Activated naive CD4-positive, alpha-beta T cell treated with anti-CD3 and anti-CD28 coated beads, Interleukin-2, amount 10 ng/mL, durations not matched to agents 7 days and 5 days (primary cell): Measurements from ENCODE around the gene KRT14.
"Not testable (repeated sequence)": the region's sequence is repeated elsewhere in the genome, so short reads cannot be mapped to it uniquely, and the experiment has no call there.

Source experiments
- CTCF ChIA-PET: fragments of 350-600 bp; sonication (Branson Sonifier 250); formaldehyde crosslinking; loops from one replicate; lab custom pipeline; 2021; ENCODE audit warnings: antibody characterized with exemption; lab: Charles Lee
- DNase-seq: peaks from one replicate; pipeline ENCODE4 v3.0.0-alpha.2; 2020
- H3K27ac Mint-ChIP-seq: one replicate; pipeline ENCODE4 v1.8.0; 2021; ENCODE audit warnings: mild to moderate bottlenecking, moderate library complexity, mixed read lengths
- H3K27me3 Mint-ChIP-seq: one replicate; pipeline ENCODE4 v1.8.0; 2021; ENCODE audit warnings: mild to moderate bottlenecking, mixed read lengths
- H3K36me3 Mint-ChIP-seq: one replicate; pipeline ENCODE4 v1.8.0; 2021; ENCODE audit warnings: mixed read lengths
- H3K4me1 Mint-ChIP-seq: one replicate; pipeline ENCODE4 v1.8.0; 2021; ENCODE audit warnings: mixed read lengths
- H3K4me3 Mint-ChIP-seq: one replicate; pipeline ENCODE4 v1.8.0; 2021; ENCODE audit warnings: mild to moderate bottlenecking, moderate library complexity, mixed read lengths
- H3K9me3 Mint-ChIP-seq: one replicate; pipeline ENCODE4 v1.8.0; 2021; ENCODE audit warnings: mixed read lengths

KRT14 gene

GRCh38 chr17:41586863-41587495 is at the start of gene KRT14:
KRT14 (minus strand) TSS chr17:41586895; CDS start chr17:41586834, 61 bp downstream.
- Mint-ChIP-seq H3K36me3 (no peaks in the 10 kb centered on the region), H3K27me3 (peaks cover 36% of the 10 kb centered on the region), H3K4me1 (no peaks in the 10 kb centered on the region), H3K4me3 (no peak within 1 kb of the TSS), H3K9me3 (no peaks in the 10 kb centered on the region), H3K27ac (no peak within 1 kb of the TSS)
- CTCF ChIA-PET = no interaction called here
- no peak for DNase-seq

GRCh38 chr17:41635121-41636097 is 48.7 kb upstream of the KRT14 start:
- Mint-ChIP-seq H3K27me3 (no peaks in the 10 kb centered on the region), H3K27ac (no peak overlapping the region), H3K9me3 (no peaks in the 10 kb centered on the region), H3K4me1 (no peaks in the 10 kb centered on the region), H3K4me3 (no peak overlapping the region), H3K36me3 (no peaks in the 10 kb centered on the region)
- no peak for DNase-seq
- CTCF ChIA-PET = interaction anchor here (1.1 to 2.8 kb wide), 3 partner anchors 13 to 86 kb away, joined by 3 to 15 read pairs (median 3); no protein-coding TSS in a partner anchor

- CTCF ChIA-PET = interaction anchor here (0.8 to 1.2 kb wide), 2 partner anchors 14 to 85 kb away, joined by 3 to 4 read pairs; no protein-coding TSS in a partner anchor
- H3K4me3 Mint-ChIP-seq = no peak overlapping the region
- H3K27me3 Mint-ChIP-seq = no peaks in the 10 kb centered on the region
- no peaks in the 10 kb centered on the region for H3K4me1 Mint-ChIP-seq
- DNase-seq = no peak
- H3K27ac Mint-ChIP-seq = no peak overlapping the region
- H3K36me3 Mint-ChIP-seq = no peaks in the 10 kb centered on the region
- H3K9me3 Mint-ChIP-seq = no peaks in the 10 kb centered on the region
Measured at GRCh38 chr17:41634639-41635038, 47.9 kb upstream of the KRT14 start.

GRCh38 chr17:41633556-41634199 is 47.0 kb upstream of the KRT14 start:
- no peaks in the 10 kb centered on the region for H3K9me3 Mint-ChIP-seq
- H3K27ac Mint-ChIP-seq = no peak overlapping the region
- no peaks in the 10 kb centered on the region for H3K4me1 Mint-ChIP-seq
- no peak overlapping the region for H3K4me3 Mint-ChIP-seq
- CTCF ChIA-PET = interaction anchor here (0.8 to 1.2 kb wide), 2 partner anchors 15 to 84 kb away, joined by 3 to 4 read pairs; no protein-coding TSS in a partner anchor
- peak; percentile 32 for DNase-seq
- no peaks in the 10 kb centered on the region for H3K36me3 Mint-ChIP-seq
- H3K27me3 Mint-ChIP-seq = no peaks in the 10 kb centered on the region

- DNase-seq = no peak
- no peaks in the 10 kb centered on the region for H3K36me3 Mint-ChIP-seq
- CTCF ChIA-PET = no interaction called here
- H3K4me3 Mint-ChIP-seq = no peak overlapping the region
- no peaks in the 10 kb centered on the region for H3K4me1 Mint-ChIP-seq
- H3K9me3 Mint-ChIP-seq = no peaks in the 10 kb centered on the region
- no peaks in the 10 kb centered on the region for H3K27me3 Mint-ChIP-seq
- no peak overlapping the region for H3K27ac Mint-ChIP-seq
Measured at GRCh38 chr17:41632482-41633105, 45.9 kb upstream of the KRT14 start.

GRCh38 chr17:41631898-41632285 is 45.2 kb upstream of the KRT14 start:
- no peak overlapping the region for H3K4me3 Mint-ChIP-seq

GRCh38 chr17:41631025-41631897 is 44.6 kb upstream of the KRT14 start:
- no peaks in the 10 kb centered on the region for H3K27me3 Mint-ChIP-seq
- no peaks in the 10 kb centered on the region for H3K9me3 Mint-ChIP-seq
- no peaks in the 10 kb centered on the region for H3K36me3 Mint-ChIP-seq
- no peaks in the 10 kb centered on the region for H3K4me1 Mint-ChIP-seq
- DNase-seq = no peak
- no peak overlapping the region for H3K27ac Mint-ChIP-seq
- CTCF ChIA-PET = no interaction called here
- no peak overlapping the region for H3K4me3 Mint-ChIP-seq

More at GRCh38 chr17:41631898-41632285, 45.2 kb upstream of the KRT14 start:
- CTCF ChIA-PET = no interaction called here
- no peak for DNase-seq
- Mint-ChIP-seq H3K4me1 (no peaks in the 10 kb centered on the region), H3K36me3 (no peaks in the 10 kb centered on the region), H3K27ac (no peak overlapping the region), H3K9me3 (no peaks in the 10 kb centered on the region), H3K27me3 (no peaks in the 10 kb centered on the region)

- H3K4me3 Mint-ChIP-seq = no peak overlapping the region
- no peak for DNase-seq
- no peaks in the 10 kb centered on the region for H3K9me3 Mint-ChIP-seq
- CTCF ChIA-PET = no interaction called here
- no peaks in the 10 kb centered on the region for H3K27me3 Mint-ChIP-seq
- no peaks in the 10 kb centered on the region for H3K36me3 Mint-ChIP-seq
- H3K27ac Mint-ChIP-seq = no peak overlapping the region
- no peaks in the 10 kb centered on the region for H3K4me1 Mint-ChIP-seq
Measured at GRCh38 chr17:41629826-41630670, 43.4 kb upstream of the KRT14 start.

- Mint-ChIP-seq H3K9me3 (no peaks in the 10 kb centered on the region), H3K27ac (no peak overlapping the region), H3K4me1 (no peaks in the 10 kb centered on the region), H3K36me3 (no peaks in the 10 kb centered on the region), H3K4me3 (no peak overlapping the region), H3K27me3 (no peaks in the 10 kb centered on the region)
- CTCF ChIA-PET = no interaction called here
- DNase-seq = no peak
Measured at GRCh38 chr17:41629316-41629715, 42.6 kb upstream of the KRT14 start.

- DNase-seq, H3K27me3 Mint-ChIP-seq, H3K9me3 Mint-ChIP-seq, CTCF ChIA-PET, H3K4me1 Mint-ChIP-seq, H3K36me3 Mint-ChIP-seq, H3K4me3 Mint-ChIP-seq, H3K27ac Mint-ChIP-seq: not testable (repeated sequence)
Measured at GRCh38 chr17:41628621-41629255, 42.0 kb upstream of the KRT14 start.

GRCh38 chr17:41628073-41628370 is 41.3 kb upstream of the KRT14 start:
- CTCF ChIA-PET, H3K27me3 Mint-ChIP-seq: not testable (repeated sequence)

GRCh38 chr17:41627316-41628072 is 40.8 kb upstream of the KRT14 start:
- CTCF ChIA-PET = no interaction called here
- DNase-seq = no peak
- no peaks in the 10 kb centered on the region for H3K36me3 Mint-ChIP-seq
- H3K4me1 Mint-ChIP-seq = no peaks in the 10 kb centered on the region
- peaks cover 4% of the 10 kb centered on the region for H3K27me3 Mint-ChIP-seq
- H3K9me3 Mint-ChIP-seq = no peaks in the 10 kb centered on the region
- no peak overlapping the region for H3K4me3 Mint-ChIP-seq
- no peak overlapping the region for H3K27ac Mint-ChIP-seq

More at GRCh38 chr17:41628073-41628370, 41.3 kb upstream of the KRT14 start:
- not testable (repeated sequence) for H3K4me3 Mint-ChIP-seq, H3K9me3 Mint-ChIP-seq, H3K4me1 Mint-ChIP-seq, DNase-seq, H3K27ac Mint-ChIP-seq, H3K36me3 Mint-ChIP-seq
